MV-4-11 (cell line): ENCODE measurements around the gene DCHS1.

Experiments used
- DNase-seq: peaks from one replicate; lab custom pipeline; 2025; lab: John Stamatoyannopoulos, UW

The DCHS1 gene

DNA sequence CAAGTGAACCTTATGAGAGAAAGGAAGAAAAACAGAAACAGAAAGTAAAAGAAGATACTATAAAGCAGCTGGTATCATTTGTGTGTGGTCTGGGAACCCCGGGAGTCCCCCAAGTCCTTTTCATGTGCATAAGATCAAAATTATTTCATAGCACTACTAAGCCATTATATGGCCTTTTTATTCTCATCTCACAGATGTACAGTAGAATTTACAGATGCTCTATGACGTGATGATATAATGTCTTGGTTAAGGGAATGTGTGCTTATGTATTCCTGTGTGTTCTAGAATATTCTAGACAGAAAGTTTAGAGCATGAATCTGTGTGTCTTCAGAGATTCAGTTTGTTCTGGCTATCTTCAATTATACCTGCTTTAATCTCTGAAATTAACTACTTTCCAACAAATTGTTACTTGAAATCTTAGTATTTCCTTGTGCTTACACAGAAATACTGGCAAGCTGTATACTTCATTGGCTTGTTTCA is 27.8 kb downstream of the DCHS1 start:
- DNase-seq = no peak

DNA sequence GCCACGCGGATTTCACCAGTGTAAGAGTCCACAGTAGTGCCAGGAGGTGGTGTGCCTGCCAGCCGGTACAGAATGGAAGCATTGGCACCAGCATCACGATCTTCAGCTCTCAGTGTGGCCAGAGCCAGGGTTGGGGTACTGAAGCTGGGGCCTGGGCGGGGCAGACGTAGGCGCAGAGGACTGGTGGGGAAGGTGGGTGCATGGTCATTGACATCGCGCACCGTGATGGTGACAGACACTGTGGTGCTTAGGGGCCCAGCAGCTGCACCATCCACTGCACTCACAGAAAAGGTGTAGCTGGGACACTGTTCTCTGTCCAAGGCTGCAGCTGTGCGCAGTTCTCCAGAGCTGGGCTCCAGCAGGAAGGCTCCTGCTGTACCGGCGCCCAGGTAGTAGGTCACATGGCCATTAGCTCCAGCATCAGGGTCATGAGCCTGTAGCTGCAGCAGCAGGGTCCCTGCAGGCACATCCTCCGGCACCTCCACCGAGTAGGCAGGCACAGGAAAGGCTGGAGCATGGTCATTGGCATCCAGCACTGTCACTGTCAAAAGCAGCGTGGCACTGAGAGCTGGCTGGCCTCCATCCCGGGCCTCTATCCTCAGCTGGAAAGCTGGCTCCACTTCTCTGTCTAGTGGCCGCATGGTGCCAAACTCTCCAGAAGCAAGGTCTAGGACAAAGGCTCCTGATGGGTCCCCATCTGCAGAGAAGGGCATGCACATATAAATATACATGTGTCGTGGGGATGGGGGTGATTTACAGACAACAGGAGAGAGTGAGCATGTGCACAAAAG is 28.4 kb downstream of the DCHS1 start:
- peak; percentile 14 for DNase-seq

DNA sequence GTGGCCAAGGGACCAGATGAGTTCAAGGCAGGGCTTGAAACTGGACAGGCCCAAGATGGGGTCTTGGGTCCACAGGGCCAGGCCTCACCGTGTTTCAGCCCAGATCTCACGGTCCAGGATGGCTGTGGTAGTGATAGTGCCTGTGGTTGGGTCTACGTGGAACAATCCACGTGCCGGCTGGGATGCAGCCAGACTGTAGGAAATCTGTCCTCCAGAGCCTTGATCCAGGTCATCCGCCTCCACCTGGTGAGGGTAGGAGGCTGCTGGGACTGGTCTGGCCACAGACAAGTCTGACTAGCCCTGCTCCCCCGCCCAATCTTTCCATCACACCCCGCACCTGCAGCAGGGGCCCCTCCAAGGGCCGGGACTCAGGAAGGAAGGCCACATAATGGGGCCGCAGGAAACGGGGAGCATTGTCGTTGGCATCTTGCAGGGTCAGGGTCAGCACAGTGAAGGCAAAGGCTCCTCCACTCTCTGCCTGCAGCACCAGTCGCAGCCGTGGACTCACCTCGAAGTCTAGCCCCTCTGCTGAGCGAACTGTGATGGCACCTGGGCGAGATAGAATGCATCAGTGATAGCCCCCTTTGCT is 29.7 kb downstream of the DCHS1 start:
- DNase-seq = no peak

DNA sequence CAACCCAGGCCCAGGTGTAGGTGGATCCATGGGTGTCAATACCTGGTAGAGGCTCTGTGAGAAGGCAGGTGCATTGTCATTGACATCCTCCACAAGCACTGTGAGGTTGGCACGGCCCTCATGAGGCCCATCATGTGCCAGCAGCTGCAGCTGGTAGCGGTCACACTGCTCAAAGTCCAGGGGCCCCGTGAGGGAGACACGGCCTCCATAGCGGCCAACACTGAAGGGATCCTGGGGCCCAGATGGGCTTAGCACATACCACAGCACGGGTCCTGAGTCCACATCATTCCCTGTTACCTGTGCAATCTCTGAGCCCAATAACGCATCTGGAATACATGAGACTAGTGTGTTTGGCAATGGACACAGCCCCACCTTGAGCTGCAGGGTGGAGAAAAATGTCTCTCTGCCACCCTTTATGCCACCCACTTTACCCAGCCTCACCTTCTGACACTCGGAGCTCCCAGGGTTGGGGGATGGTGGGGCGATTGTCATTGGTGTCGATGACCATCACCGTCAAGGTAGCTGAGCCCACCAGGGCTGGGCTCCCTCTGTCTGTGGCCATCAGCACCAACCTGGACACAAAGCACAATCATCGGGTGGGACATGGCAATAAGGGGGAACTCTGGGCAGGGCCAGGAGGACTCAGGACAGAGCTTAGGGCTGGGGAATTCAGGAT is 30.3 kb downstream of the DCHS1 start:
- no peak for DNase-seq

DNA sequence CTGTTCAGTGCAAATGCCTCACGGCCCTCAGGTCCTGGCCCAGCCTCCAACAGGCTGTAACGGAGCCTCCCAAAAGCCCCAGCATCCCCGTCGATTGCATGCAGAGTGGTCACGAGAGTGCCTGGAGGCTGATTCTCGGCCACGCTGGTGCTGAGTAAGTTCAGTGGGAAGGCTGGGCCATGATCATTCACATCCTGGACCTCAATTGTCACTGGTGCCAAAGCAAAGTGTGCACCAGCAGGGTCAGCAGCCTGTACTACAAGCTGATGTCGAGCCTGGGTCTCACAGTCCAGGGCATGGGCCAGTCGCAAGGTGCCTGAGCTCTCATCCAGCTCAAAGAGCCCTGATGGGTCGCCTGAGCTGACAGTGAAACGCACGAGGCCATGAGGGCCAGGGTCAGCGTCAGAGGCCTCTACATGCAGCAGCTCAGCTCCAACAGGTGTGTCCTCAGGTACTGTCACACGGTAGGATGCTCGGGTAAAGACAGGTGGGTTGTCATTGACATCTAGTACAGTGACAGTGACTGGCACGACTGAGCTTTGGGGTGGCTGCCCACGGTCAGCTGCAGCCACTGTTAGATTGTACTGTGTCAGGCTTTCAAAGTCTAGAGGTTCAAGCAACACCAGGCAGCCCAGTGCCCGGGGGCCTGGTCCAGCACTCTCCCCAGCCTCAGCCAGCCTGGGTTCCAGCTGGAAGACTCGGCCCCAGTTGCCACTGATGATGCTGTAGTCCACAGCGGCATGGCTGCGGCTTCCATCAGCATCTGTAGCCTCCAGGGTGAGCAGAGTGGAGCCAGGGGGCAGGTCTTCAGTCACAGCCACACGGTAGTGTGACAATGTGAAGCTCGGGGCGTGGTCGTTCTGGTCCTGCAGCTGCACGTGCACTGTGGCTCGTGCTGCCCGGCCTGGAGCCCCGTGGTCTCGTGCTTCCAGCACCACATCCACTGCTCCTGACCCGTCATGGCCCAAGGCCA is 31.9 kb downstream of the DCHS1 start:
- no peak for DNase-seq

DNA sequence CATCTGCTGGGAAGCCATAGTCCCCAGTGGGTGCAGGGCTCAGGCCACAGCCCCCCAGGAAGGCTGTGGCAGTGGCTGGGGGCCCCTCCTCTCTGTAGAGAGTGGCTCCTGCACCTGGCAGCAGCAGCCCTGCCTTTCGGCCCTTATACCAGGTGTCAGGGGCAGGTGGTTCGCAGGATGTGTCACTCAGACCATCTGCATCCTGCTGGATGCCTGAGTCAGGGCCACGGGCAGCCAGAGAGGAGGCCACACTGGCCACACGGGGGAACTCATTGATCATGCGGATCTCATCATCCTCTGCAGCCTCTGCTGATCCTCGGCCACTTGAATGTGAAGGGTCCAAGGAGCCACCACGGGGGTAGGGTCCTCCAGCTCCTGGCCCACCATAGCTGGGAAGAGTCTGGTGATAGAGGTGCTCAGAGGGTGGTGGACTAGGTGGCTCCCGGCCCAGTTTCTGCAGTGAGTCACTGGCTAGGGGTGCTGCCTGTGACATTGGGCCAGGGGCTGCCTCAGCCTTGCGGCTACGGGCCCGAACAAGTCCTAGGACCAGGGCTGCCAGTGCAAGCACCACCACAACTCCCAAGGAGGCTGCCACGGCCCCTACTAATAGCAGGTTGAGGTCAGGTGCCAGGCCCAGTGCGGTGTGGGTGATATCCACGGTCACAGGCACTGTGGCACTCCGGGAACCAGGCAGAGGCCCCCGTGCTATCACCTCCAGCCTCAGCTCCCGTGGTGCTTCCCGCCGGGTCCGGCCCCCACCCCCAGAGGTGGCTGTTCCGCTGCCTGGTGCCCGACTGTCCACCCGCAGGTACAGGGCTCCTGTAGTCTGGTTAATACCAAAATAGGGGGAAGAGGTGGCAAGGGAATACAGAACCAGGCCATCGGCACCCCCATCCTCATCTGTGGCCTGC is 33.1 kb downstream of the DCHS1 start:
- no peak for DNase-seq

DNA sequence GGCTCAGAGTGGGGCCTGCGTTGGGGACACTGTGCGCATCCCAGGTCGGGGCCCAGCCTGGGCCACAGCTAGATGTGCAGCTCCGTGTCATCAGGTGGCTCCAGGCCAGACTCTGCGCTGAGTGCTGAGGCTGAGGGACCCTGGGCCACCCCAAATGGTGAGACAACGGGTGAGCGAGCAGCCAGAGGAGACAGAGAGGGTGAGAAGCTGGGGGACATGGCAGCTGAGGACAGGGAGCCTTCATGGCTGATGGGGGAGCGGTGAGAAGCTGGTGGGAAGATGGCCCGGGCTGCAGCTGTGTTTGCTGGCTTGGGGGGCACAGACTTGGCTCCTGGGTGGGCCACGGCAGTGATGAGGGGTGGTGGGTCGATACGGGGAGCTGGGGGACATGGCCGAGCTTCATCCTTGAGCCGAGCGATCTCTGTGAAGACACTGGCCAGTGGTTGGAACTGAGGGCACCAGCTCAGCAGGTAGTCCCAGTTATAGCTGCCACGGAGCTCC is 33.8 kb downstream of the DCHS1 start:
- no peak for DNase-seq

DNA sequence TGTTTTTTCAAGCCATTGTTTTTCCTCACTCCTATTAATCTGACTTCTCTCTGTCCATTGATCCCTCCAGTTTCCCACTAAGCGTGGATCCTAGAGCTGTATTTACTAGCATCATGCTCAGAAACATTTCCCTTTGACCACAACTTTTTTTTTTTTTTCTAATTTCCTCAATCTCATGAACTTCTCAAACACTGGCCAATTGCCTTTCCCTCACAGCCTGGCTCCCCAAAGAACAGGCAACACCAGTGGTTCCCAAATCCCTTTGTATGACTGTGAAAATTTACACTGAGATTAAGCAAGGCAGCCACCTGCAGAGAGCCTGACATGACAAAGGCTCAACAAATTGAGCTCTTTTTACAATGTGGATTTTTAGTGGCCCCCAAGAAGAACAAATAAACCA is 35.0 kb downstream of the DCHS1 start:
- DNase-seq = peak; percentile 66

DNA sequence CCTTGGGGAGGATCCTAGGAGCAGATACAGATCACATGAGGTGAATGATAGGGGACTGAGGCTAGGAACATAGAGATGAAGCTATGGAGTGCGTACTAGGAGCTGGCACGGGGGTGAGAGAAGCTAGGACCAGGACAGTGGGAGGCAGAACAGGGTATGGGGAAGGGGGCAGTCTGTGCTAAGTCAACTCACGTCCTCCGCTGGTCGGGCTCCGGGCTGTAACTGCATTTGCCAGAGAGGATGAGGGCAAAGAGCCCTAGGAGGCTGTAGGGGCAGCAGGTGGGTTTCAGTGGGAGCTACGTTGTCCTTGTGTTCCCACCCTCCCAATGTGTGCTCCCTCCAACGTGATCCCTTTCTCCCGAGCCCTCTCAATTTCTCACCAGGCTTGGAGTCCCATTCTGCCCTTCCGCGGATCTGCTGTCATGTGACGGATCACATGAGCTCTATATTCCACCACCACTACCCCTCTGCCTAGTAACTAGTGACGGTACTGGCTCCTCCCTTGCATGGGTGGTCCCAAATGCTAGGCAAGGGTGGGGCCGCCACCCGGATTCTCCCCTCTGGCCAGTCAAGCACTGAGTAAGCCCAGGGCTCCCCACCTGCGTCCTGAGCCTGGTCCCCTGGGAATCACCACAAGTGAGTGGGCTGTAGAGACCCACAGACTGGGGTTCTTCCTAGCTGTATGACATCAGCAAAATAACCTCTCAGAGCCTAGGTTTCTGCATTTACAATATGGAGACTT is 36.4 kb downstream of the DCHS1 start, which contains the start of gene TPP1:
TSS of gene TPP1 (minus strand) at position 419 of the 742 bp plus-strand sequence. CDS start at position 397, 22 bp downstream.
- peak; percentile 91 for DNase-seq

DNA sequence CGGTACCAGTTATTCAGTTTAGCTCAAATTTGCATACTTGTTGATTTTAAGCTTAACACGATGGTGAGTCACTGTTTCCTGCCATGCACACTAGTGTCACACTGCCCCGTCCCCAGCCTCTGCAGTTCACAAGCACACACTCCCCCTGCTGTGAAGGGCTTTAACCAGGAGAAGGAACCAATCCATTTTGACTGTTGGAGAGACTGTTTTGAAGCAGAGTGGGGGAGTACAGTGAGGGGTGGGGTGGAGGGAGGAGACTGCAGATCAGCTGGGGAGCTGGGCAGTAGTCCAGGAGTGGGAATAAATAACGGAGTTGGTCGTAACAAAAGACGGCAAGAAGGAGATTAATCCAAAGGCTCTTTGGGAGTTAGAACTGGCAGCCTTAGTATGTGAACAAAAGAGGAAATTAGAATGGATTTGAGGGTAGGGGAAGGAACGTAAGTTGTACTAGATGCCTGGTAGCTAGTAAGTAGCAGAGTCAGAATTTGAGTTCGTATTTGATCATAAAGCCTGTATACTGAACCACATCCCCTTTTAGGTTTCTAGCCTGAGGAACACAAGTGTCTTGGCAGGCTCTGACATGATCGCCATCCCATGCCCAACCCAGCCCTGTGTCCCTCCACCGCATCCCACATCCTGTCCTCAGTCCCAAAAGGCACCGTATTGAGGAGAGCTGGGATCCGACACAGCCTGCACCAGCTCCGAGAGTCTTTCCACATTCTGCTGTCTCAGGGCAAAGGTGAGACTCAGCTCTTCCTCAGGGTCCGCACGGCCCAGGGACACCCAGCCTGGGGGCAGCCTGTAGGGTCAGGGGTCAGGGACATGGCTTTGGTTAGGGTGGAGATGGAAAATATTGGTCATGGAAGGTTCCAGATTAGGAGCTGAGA is 37.2 kb downstream of the DCHS1 start:
- DNase-seq = peak; percentile 93

DNA sequence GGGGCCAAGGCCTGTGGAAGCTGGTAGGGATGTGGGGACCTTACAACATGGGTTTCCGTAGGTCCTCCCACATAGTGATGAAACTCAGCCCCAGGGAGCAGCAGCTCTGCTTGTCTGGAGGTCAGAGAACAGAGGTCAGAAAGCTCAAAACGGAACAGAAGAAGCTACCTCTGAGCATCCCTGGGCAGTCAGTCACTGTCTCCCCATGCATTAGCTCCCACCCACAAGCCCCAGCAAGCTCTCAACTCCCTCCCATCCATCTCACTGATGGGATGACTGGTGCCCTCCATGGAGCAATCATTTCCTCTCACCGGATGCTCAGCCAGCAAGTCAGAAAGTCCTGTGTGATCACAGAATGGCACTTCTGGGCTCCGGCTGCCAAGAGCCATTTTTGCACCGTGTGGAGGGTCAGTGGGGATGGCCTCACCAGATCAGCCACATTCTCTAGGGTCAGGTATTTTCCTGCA is 38.3 kb downstream of the DCHS1 start:
- DNase-seq = peak; percentile 35

DNA sequence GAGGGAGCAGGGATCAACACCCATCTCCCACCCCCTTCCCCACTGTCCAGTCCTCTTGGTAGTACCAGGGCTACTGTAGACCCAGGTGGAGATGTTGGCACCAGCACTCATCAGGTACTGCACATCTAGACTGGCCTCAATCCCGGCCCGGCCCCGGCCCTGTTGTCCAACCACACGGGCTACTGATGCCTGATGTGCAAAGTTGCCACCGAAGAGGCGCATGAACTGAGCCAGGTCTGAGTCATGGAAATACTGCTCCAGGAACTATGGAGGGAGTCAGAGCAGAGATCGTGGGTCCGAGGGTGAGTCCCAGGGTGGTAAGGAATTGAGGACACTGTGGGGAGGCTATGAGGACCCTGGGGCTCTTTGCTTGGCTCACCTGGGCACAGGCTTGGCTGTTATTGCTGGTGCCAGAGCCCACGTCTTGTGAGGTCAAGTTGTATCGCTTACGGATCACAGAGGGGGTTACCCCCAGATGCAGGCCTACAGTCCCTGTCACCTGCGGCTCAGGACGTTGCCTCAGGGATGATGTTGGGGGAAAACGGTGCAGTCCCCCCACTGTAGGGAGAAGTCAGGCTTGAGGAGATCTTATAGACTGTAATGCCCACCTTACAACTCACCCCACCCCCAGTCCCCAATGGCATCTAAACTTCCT is 38.9 kb downstream of the DCHS1 start:
- no peak for DNase-seq

DNA sequence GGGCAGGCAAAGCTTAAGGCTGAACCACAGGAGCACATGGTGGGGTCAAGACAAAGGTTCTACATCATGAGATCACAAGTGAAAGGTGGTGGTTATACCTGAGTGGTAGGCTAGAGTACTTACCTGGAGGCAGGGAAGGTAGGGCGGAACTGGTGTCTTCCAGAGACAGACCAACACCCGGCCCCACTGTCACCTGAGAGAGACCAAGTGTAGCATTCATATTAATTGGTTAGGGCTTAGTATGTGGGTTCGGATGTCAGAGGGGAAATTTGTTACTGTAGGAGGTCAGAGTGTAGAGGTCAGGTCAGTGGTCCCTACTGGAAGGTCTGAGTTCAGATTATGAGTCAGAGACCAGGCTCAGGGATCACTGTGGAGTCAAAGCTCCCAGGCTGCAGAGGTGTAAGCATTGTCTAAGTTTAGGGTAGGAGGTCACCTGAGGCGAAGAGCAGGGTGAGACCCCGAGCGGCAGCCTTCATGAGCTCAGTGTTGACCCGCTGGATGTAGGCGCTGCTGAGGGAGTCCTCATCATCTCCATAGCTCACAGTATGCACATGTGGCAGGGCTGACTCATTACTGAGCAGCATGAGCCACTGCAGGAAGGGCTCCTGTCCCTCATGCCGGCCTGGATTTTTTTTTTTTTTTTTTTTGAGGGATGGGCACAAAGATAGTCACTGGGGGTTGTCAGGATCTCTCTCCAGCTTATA is 39.6 kb downstream of the DCHS1 start:
- DNase-seq = no peak

DNA sequence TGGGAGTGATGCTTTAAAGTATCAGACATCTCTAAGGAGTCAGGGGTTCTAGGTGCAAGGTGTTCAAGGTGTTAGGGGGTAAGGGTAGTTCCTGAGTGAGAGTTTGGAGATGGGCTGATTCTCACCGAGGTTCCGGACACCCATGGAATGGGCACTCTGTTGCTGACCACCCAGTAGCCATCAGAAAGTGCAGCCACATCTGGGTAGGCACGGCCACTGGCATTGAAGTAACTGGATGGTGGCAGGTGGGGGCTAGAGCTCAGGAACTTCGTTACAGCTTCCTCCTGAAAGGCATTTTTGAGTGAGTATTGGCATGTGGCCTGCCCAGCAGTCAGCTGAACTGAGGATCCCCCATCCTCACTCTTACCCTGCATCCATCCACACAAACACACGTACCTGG is 40.6 kb downstream of the DCHS1 start:
- no peak for DNase-seq

DNA sequence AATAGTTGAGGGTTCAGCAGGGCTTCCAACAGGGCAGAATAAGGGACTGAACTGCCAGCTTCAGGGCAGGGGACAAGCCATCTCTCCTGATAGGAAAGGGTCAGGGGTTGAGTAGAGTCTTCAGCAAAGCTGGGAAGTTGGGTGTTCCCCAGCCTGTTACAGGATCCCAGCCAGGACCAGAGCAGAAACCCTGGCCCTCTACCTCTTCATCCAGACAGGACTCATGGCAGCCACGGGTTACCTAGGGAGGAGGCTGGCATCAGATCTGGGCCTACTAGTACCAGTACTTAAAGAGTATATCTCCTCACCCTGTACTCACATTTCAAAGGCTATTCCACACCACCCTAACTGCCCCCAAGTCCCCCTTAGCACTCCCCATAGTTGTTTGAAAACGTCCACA is 41.2 kb downstream of the DCHS1 start:
- no peak for DNase-seq

DNA sequence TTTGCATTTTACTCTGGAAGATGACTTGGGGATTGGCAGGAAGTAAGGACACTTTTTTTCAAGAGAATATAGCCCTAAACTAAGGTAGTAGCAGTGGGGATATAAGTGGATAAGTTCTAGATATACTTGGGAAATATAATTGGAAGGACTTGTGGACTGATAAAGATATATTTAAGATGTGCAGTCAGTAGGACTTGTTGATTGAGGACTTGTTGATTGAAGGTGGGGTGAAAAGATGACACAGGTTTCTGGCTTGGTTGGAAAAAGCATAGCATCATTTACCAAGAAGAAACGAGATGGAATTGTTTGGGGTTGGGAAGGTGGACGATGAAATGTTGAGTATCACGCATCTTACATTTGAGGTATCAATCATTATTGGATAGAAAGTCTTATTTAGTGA is 42.1 kb downstream of the DCHS1 start:
- no peak for DNase-seq
